ENCODE results near the gene PIK3C3. TPM values are rescaled to one million over a fixed set of nuclear protein-coding genes. Genes with fewer than 3 reads are reported as not detected.

The PIK3C3 gene
- total and polyA plus RNA-seq, 2 of the 8 experiments (the other 6 are each of a cell fraction or from before 2014, with no cell fraction given) = 15.3 to 47.4 TPM

GRCh38 chr18:42112657-42113420 is 157.8 kb downstream of the PIK3C3 start:
- Histone ChIP-seq H4K20me1 (replicated peaks in 1 of 2; ENCODE audit: control insufficient read depth in 1 of 2, insufficient read depth in 2 of 2, low read length in 2 of 2) (no peaks in the 10 kb centered on the region), H2AK5ac (ENCODE audit: low read depth, low read length) (no peak overlapping the region), H3K14ac (ENCODE audit: insufficient read length) (no peak overlapping the region), H3K4me3 (ENCODE audit: extremely low read depth in 1 of 4, insufficient read depth in 2 of 4, low read depth in 3 of 4, low read length in 4 of 4) (no peak overlapping the region), H2BK12ac (ENCODE audit: low read depth, low read length) (no peak overlapping the region), H3K18ac (ENCODE audit: extremely low read depth, low read length) (no peak overlapping the region), H3K27me3 (replicated peaks in 1 of 4; ENCODE audit: control insufficient read depth in 3 of 4, extremely low read depth in 1 of 4, insufficient read depth in 3 of 4, low read length in 3 of 4) (no peaks in the 10 kb centered on the region), H4K91ac (replicated peaks; ENCODE audit: insufficient read length, low read length) (no peak overlapping the region), H3K23me2 (ENCODE audit: low read depth, low read length) (no peaks in the 10 kb centered on the region; the same call in 1 of the 2 replicates), H3K79me1 (ENCODE audit: low read depth, low read length) (no peaks in the 10 kb centered on the region), H2BK15ac (ENCODE audit: low read length) (no peak overlapping the region), H4K8ac (ENCODE audit: extremely low read depth, insufficient read depth, low read length) (no peak overlapping the region), H3K56ac (replicated peaks; ENCODE audit: insufficient read length, low read depth, low read length) (no peak overlapping the region), H3K36me3 (ENCODE audit: control insufficient read depth in 2 of 4, insufficient read depth in 4 of 4, low read length in 3 of 4) (no peaks in the 10 kb centered on the region), H3K9me3 (ENCODE audit: insufficient read depth in 2 of 2, low read depth in 1 of 2, low read length in 1 of 2) (no peaks in the 10 kb centered on the region; a peak in 1 of 4 replicates), H3K23ac (ENCODE audit: insufficient read length) (no peak overlapping the region), H3K9ac (replicated peaks in 1 of 4; ENCODE audit: extremely low read depth in 1 of 4, low read depth in 3 of 4, low read length in 3 of 4) (no peak overlapping the region), H3K27ac (ENCODE audit: low read depth, low read length) (no peak overlapping the region), H4K5ac (ENCODE audit: insufficient read length, low read depth, low read length) (no peak overlapping the region), H2BK120ac (replicated peaks; ENCODE audit: low read depth, low read length) (no peak overlapping the region), H2AFZ (ENCODE audit: low read length) (no peak overlapping the region), H3K4ac (replicated peaks; ENCODE audit: insufficient read length, low read depth, low read length) (no peak overlapping the region), H3K4me1 (replicated peaks in 1 of 4; ENCODE audit: control insufficient read depth in 3 of 4, insufficient read depth in 4 of 4, low read length in 3 of 4) (peaks cover 0 to 3% (median 1%) of the 10 kb centered on the region in 4 experiments; a peak in 2 of 7 replicates), H3K79me2 (ENCODE audit: control insufficient read depth in 1 of 2, insufficient read depth in 2 of 2, low read length in 2 of 2) (no peaks in the 10 kb centered on the region), H2BK20ac (ENCODE audit: low read length) (no peak overlapping the region), H3K4me2 (ENCODE audit: insufficient read depth in 1 of 2, low read depth in 2 of 2, low read length in 2 of 2) (no peak overlapping the region), H2BK5ac (ENCODE audit: low read depth, low read length) (no peak overlapping the region)
- ChIA-PET CTCF (ENCODE audit: partially characterized antibody) (interaction anchor here (0.9 to 2.4 kb wide), 11 partner anchors 13 to 1474 kb away, joined by 3 to 12 read pairs (median 5); no protein-coding TSS in a partner anchor), POLR2A (ENCODE audit: partially characterized antibody) (no interaction called here)
- FAIRE-seq = no peak
- 91% methylated on average over 10 of the region's 10 CpGs; no CpG with 5 or more reads in 1 of the 2 experiments for WGBS, 2 experiments (ENCODE audit: extremely low coverage in 1 of 2, insufficient coverage in 1 of 2, insufficient read length in 1 of 2, insufficient replicate concordance in 2 of 2, low coverage in 1 of 2, low lambda C conversion rate in 2 of 2, missing lambda C conversion rate in 1 of 2)
- DNase-seq (ENCODE audit: low read depth in 1 of 2, low spot score in 2 of 2) = no peak
- TF ChIP-seq KDM4A (IDR thresholded peaks at IDR 0.05; ENCODE audit: low read depth, low read length, severe bottlenecking) (no peak), RXRA (IDR thresholded peaks at IDR 0.05; ENCODE audit: insufficient read depth, low read depth, low read length) (no peak), GTF2F1 (IDR thresholded peaks at IDR 0.05; ENCODE audit: borderline replicate concordance, low read depth, low read length) (no peak), TCF12 (IDR thresholded peaks at IDR 0.05; ENCODE audit: low read depth, low read length) (no peak), MAFK (IDR thresholded peaks at IDR 0.05; ENCODE audit: low read depth, low read length) (no peak), FOSL1 (IDR thresholded peaks at IDR 0.05; ENCODE audit: insufficient read depth, low read depth, low read length) (no peak), KDM5A (IDR thresholded peaks at IDR 0.05; ENCODE audit: low read length) (no peak), SP4 (IDR thresholded peaks at IDR 0.05; ENCODE audit: low read length) (no peak), TAF1 (IDR thresholded peaks at IDR 0.05; ENCODE audit: low read depth, low read length) (no peak), RFX5 (IDR thresholded peaks at IDR 0.05; ENCODE audit: borderline replicate concordance, low read depth, low read length) (no peak), CHD1 (IDR thresholded peaks at IDR 0.05; ENCODE audit: low read depth, low read length) (no peak), POLR2AphosphoS5 (IDR thresholded peaks at IDR 0.05; ENCODE audit: low read depth, low read length) (no peak), KDM1A (IDR thresholded peaks at IDR 0.05; ENCODE audit: borderline replicate concordance, low read length) (no peak), CHD2 (IDR thresholded peaks at IDR 0.05; ENCODE audit: low read length) (no peak)
